ENCODE measurements around the gene EHD4. TPM values are rescaled to one million over a fixed set of nuclear protein-coding genes. Genes with fewer than 3 reads are reported as not detected.

Gene EHD4
- total RNA-seq, 6 experiments from 2014 or later = 14.1 to 21.8 (median 18.1) TPM

DNA sequence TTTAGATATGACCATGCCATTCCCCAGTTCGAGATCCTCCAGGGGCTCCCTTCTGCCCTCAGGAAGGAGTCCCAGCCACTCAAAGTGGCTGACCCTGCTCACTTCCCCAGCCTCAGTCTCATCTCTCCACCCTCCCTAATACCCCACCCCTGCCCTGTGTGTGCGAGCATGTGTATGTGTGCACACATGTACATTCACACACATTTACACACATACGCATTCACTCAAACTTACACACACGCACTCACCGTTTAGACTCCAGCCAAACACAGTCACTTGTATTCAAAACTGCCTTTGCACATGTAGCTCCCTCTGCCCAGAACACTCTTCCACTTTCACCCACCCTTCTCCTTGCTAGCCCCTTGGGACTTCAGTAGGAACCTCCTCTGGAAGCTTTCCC is 37.1 kb upstream of the EHD4 start:
- H3K36me3 Mint-ChIP-seq (ENCODE audit: low read depth) = no peaks in the 10 kb centered on the region
- H3K4me3 Mint-ChIP-seq = no peak overlapping the region
- peaks cover 8% of the 10 kb centered on the region for H3K4me1 Mint-ChIP-seq (ENCODE audit: low read depth)
- no peaks in the 10 kb centered on the region; the same call in 1 of the 2 replicates for H3K9me3 Mint-ChIP-seq
- no peak overlapping the region for H3K27ac Mint-ChIP-seq
- TF ChIP-seq, protein P1, sequence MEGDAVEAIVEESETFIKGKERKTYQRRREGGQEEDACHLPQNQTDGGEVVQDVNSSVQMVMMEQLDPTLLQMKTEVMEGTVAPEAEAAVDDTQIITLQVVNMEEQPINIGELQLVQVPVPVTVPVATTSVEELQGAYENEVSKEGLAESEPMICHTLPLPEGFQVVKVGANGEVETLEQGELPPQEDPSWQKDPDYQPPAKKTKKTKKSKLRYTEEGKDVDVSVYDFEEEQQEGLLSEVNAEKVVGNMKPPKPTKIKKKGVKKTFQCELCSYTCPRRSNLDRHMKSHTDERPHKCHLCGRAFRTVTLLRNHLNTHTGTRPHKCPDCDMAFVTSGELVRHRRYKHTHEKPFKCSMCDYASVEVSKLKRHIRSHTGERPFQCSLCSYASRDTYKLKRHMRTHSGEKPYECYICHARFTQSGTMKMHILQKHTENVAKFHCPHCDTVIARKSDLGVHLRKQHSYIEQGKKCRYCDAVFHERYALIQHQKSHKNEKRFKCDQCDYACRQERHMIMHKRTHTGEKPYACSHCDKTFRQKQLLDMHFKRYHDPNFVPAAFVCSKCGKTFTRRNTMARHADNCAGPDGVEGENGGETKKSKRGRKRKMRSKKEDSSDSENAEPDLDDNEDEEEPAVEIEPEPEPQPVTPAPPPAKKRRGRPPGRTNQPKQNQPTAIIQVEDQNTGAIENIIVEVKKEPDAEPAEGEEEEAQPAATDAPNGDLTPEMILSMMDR (IDR thresholded peaks at IDR 0.05) = no peak
- peaks cover 53% of the 10 kb centered on the region for H3K27me3 Mint-ChIP-seq (ENCODE audit: insufficient read depth)
- DNase-seq = no peak

DNA sequence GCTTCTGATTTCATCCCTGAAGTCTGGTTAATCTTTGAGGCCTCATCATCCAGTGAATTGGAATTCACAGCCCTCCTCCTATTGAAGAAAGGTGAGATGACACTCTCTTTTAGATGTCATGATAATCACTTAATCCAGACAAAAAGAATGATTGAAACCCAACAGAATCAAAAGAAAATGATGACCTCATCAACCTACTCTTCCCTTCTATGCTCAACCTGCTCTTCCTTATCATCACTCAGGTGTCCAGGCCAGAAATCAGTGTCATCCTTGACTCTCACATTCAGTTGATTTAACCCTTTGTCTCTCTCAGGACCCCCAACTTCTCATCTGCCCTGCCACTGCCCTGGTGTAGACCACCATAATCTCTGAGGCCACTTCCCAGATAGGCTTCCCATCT is 36.7 kb upstream of the EHD4 start:
- Mint-ChIP-seq H3K36me3 (ENCODE audit: low read depth) (no peaks in the 10 kb centered on the region), H3K9me3 (no peaks in the 10 kb centered on the region; the same call in 1 of the 2 replicates), H3K4me3 (no peak overlapping the region), H3K27ac (no peak overlapping the region), H3K4me1 (ENCODE audit: low read depth) (peaks cover 8% of the 10 kb centered on the region), H3K27me3 (ENCODE audit: insufficient read depth) (peaks cover 53% of the 10 kb centered on the region)
- TF ChIP-seq, protein P1 (IDR thresholded peaks at IDR 0.05) = no peak
- DNase-seq = no peak

GRCh38 chr15:42007386-42007785 is 35.0 kb upstream of the EHD4 start:
- Mint-ChIP-seq H3K27ac (no peak overlapping the region), H3K27me3 (ENCODE audit: insufficient read depth) (peaks cover 61% of the 10 kb centered on the region), H3K4me1 (ENCODE audit: low read depth) (peaks cover 8% of the 10 kb centered on the region), H3K9me3 (no peaks in the 10 kb centered on the region; the same call in 1 of the 2 replicates), H3K4me3 (no peak overlapping the region), H3K36me3 (ENCODE audit: low read depth) (no peaks in the 10 kb centered on the region)
- TF ChIP-seq, protein P1 (IDR thresholded peaks at IDR 0.05) = no peak
- DNase-seq = no peak

DNA sequence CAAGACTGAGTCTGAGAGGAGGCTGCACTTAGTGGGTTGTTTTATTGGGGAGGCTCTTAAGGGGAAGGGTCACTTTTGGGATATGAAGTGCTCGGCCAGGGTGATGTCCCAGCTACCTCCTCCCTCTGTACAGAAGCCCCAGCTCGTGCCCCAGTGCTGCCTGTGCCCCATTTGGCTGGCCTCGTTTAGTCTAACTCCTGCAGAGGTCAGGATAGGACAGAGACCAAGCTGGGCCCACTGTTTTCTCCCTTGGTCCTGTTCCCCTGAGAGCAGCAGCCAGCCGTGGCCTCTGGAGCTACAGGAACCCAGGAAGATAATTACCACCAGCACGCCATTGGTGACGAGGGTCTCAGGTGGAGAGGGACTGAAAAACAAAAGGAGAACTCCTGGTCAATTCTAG is 30.0 kb upstream of the EHD4 start:
- H3K4me1 Mint-ChIP-seq (ENCODE audit: low read depth) = no peaks in the 10 kb centered on the region
- peaks cover 62% of the 10 kb centered on the region for H3K27me3 Mint-ChIP-seq (ENCODE audit: insufficient read depth)
- H3K36me3 Mint-ChIP-seq (ENCODE audit: low read depth) = no peaks in the 10 kb centered on the region
- no peak overlapping the region for H3K27ac Mint-ChIP-seq
- TF ChIP-seq, protein P1 (IDR thresholded peaks at IDR 0.05) = no peak
- H3K4me3 Mint-ChIP-seq = no peak overlapping the region
- H3K9me3 Mint-ChIP-seq = no peaks in the 10 kb centered on the region; the same call in 1 of the 2 replicates
- DNase-seq = no peak

DNA sequence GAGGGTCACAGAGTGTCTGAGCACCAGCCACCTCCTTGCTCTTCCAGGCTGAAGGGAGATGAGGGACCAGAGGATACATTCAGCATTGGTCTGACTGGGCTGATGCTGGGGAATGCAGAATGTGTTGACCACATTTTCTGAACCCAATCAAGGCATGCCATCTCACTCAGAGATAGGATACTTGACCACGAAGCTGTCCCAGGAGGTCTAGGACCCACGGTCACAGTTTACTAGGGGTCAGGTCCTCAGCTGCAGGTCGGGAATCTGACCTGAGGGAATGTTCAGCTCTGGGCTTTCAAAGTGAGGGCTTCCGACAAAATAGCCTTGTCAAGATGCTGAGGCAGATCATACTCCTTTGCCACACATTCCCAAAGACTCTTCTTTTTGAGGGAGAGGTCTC is 28.9 kb upstream of the EHD4 start:
- TF ChIP-seq, protein P1 (IDR thresholded peaks at IDR 0.05) = no peak
- Mint-ChIP-seq H3K4me1 (ENCODE audit: low read depth) (no peaks in the 10 kb centered on the region), H3K9me3 (no peaks in the 10 kb centered on the region), H3K27me3 (ENCODE audit: insufficient read depth) (peaks cover 60% of the 10 kb centered on the region), H3K36me3 (ENCODE audit: low read depth) (no peaks in the 10 kb centered on the region), H3K4me3 (no peak overlapping the region), H3K27ac (no peak overlapping the region)
- DNase-seq = no peak

All from HFFc6 (cell line).